ENCODE measurements around the gene GMFB. TPM values are rescaled to one million over a fixed set of nuclear protein-coding genes. Genes with fewer than 3 reads are reported as not detected.

Gene GMFB
- total RNA-seq (2014; rRNA removed; shearing (Covaris generic)) (88.3 and 94.3 TPM in 2 replicates), polyA plus RNA-seq (2016; fragmentation: Nextera tagmentation; extraction: Ambion mirVana) (44.4 and 56.5 TPM in 2 replicates)
- long read RNA-seq, full-length matches to known transcripts, result 8 of 10 reads
- long read RNA-seq, partial matches to known transcripts, result 0 of 10 reads
- long read RNA-seq, other reads (novel, unspliced or antisense), result 2 of 10 reads

GRCh38 chr14:54488646-54489317 lies at the start of gene GMFB:
TSS of gene GMFB (minus strand) at chr14:54488980. CDS start at chr14:54488927, 53 bp downstream.
- Mint-ChIP-seq H3K36me3 (ENCODE audit: low read depth) (peaks cover 8% of the 10 kb centered on the region; the same call in 2 of the 3 replicates), H3K4me1 (peaks cover 41% of the 10 kb centered on the region), H3K4me3 (peak within 1 kb of the TSS; percentile 81), H3K27me3 (ENCODE audit: insufficient read depth, low read depth, poor library complexity) (peaks cover 20% of the 10 kb centered on the region), H3K27ac (peak within 1 kb of the TSS; percentile 95), H3K9me3 (no peaks in the 10 kb centered on the region; the same call in 2 of the 3 replicates)
- Histone ChIP-seq H3F3A (replicated peaks; ENCODE audit: low read depth) (0 out of 2 replicates have a peak, but pooled peaks cover 5% of the 10 kb centered on the region), H3K9me2 (ENCODE audit: insufficient read depth) (no peaks in the 10 kb centered on the region), H3K36me3 (ENCODE audit: insufficient read depth) (no peaks in the 10 kb centered on the region), H3K27ac (ENCODE audit: low read depth) (peak within 1 kb of the TSS; percentile 99), H4K20me1 (replicated peaks; ENCODE audit: insufficient read depth) (0 out of 2 replicates have a peak, but pooled peaks cover 5% of the 10 kb centered on the region), H3K4me2 (peak within 1 kb of the TSS; percentile 80), H2AFZ (peak within 1 kb of the TSS; percentile 94; the same call in 1 of the 2 replicates), H3K4me1 (ENCODE audit: insufficient read depth) (peaks cover 24% of the 10 kb centered on the region), H3K27me3 (ENCODE audit: insufficient read depth) (no peaks in the 10 kb centered on the region), H3K79me2 (replicated peaks; ENCODE audit: insufficient read depth) (peaks cover 45% of the 10 kb centered on the region), H3K4me3 (peak within 1 kb of the TSS; percentile 61)
- peak; percentile 23 to 26; a peak in 3 of 4 replicates for TF ChIP-seq CTCF (conservative IDR thresholded peaks at IDR 0.05; ENCODE audit: low read depth in 2 of 2)
- peak; percentile 54 for TF ChIP-seq CREB1 (CRISPR knock-in tag; IDR thresholded peaks at IDR 0.05; ENCODE audit: low read depth)
- TF ChIP-seq EZH2phosphoT487 (IDR thresholded peaks at IDR 0.05; ENCODE audit: unreplicated experiment), result no peak
- TF ChIP-seq POLR2AphosphoS5 (IDR thresholded peaks at IDR 0.05; ENCODE audit: low read depth), result peak; percentile 74
- ATAC-seq (peak; percentile 86), DNase-seq (ENCODE audit: low spot score) (peak; percentile 91)

GRCh38 chr14:54538055-54538454 lies 49.3 kb upstream of the GMFB start:
- peaks cover 14% of the 10 kb centered on the region for H3K4me1 ChIP-seq (ENCODE audit: insufficient read depth)
- Mint-ChIP-seq H3K36me3 (ENCODE audit: low read depth) (peaks cover 5% of the 10 kb centered on the region; the same call in 2 of the 3 replicates), H3K27me3 (ENCODE audit: insufficient read depth, low read depth, poor library complexity) (no peaks in the 10 kb centered on the region), H3K27ac (no peak overlapping the region), H3K4me1 (peaks cover 18% of the 10 kb centered on the region), H3K4me3 (no peak overlapping the region), H3K9me3 (no peaks in the 10 kb centered on the region)
- DNase-seq (ENCODE audit: low spot score) (no peak), ATAC-seq (no peak)
- no peak for TF ChIP-seq STAT1 (IDR thresholded peaks at IDR 0.05; ENCODE audit: unreplicated experiment)
- no peak for TF ChIP-seq ETS1 (IDR thresholded peaks at IDR 0.05)
- no peaks in the 10 kb centered on the region for H4K20me1 ChIP-seq (replicated peaks; ENCODE audit: insufficient read depth)
- H2AFZ ChIP-seq, result no peak overlapping the region
- H3K4me2 ChIP-seq, result no peak overlapping the region
- peaks cover 8% of the 10 kb centered on the region; the same call in 1 of the 2 replicates for H3K36me3 ChIP-seq (ENCODE audit: insufficient read depth)
- H3K27ac ChIP-seq (ENCODE audit: low read depth), result no peak overlapping the region
- H3K79me2 ChIP-seq (replicated peaks; ENCODE audit: insufficient read depth), result no peaks in the 10 kb centered on the region
- no peak overlapping the region for H3K4me3 ChIP-seq
- no peaks in the 10 kb centered on the region for H3K9me2 ChIP-seq (ENCODE audit: insufficient read depth)
- H3K27me3 ChIP-seq (ENCODE audit: insufficient read depth), result no peaks in the 10 kb centered on the region
- H3F3A ChIP-seq (replicated peaks; ENCODE audit: low read depth), result no peaks in the 10 kb centered on the region

Measured in GM23338 (cell line).